ENCODE results near the gene SPINK9.

DNA sequence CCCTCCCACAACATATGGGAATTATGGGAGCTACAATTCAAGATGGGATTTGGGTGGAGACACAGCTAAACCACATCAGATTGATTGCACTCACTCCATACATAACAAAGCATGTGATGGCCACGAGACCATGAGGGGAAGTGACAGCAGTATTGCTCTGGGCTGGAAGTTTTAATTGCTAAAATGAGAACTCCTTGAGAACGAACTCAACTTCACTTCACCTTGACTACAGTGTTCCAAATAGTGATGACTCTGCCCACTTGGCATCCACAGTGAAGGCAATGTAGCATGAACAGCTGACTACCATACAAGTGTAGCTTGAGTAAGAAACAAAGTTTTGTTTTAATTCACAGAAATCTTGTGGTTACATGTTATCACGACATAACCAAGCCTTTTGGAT is 23.9 kb upstream of the SPINK9 start:
- TF ChIP-seq, protein P1, sequence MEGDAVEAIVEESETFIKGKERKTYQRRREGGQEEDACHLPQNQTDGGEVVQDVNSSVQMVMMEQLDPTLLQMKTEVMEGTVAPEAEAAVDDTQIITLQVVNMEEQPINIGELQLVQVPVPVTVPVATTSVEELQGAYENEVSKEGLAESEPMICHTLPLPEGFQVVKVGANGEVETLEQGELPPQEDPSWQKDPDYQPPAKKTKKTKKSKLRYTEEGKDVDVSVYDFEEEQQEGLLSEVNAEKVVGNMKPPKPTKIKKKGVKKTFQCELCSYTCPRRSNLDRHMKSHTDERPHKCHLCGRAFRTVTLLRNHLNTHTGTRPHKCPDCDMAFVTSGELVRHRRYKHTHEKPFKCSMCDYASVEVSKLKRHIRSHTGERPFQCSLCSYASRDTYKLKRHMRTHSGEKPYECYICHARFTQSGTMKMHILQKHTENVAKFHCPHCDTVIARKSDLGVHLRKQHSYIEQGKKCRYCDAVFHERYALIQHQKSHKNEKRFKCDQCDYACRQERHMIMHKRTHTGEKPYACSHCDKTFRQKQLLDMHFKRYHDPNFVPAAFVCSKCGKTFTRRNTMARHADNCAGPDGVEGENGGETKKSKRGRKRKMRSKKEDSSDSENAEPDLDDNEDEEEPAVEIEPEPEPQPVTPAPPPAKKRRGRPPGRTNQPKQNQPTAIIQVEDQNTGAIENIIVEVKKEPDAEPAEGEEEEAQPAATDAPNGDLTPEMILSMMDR (conservative IDR thresholded peaks at IDR 0.05; ENCODE audit: low read depth, low read length) = no peak
- TF ChIP-seq CHD1 (IDR thresholded peaks at IDR 0.05; ENCODE audit: low read depth, low read length) = no peak
- TF ChIP-seq, protein P2, sequence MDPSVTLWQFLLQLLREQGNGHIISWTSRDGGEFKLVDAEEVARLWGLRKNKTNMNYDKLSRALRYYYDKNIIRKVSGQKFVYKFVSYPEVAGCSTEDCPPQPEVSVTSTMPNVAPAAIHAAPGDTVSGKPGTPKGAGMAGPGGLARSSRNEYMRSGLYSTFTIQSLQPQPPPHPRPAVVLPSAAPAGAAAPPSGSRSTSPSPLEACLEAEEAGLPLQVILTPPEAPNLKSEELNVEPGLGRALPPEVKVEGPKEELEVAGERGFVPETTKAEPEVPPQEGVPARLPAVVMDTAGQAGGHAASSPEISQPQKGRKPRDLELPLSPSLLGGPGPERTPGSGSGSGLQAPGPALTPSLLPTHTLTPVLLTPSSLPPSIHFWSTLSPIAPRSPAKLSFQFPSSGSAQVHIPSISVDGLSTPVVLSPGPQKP (IDR thresholded peaks at IDR 0.05; ENCODE audit: borderline replicate concordance, low read depth, low read length) = no peak
- no peak for TF ChIP-seq SMC3 (IDR thresholded peaks at IDR 0.05; ENCODE audit: low read depth, low read length)
- TF ChIP-seq MXI1 (IDR thresholded peaks at IDR 0.05; ENCODE audit: borderline replicate concordance, low read depth, low read length) = no peak
- TF ChIP-seq CEBPB (IDR thresholded peaks at IDR 0.05; ENCODE audit: low read depth, low read length) = no peak
- no peak for TF ChIP-seq FOS (IDR thresholded peaks at IDR 0.05; ENCODE audit: low read depth, low read length)
- TF ChIP-seq RAD21 (IDR thresholded peaks at IDR 0.05; ENCODE audit: low read length) = no peak
